HCT116 (cell line): Measurements from ENCODE around the gene BCR.

Experiments
- CTCF ChIP-seq, 3 experiments: fragments of 200-600 bp in 1 of 3; sonication (generic) in 1 of 3; IDR thresholded peaks in 2 of 3; conservative IDR thresholded peaks in 1 of 3; 2 replicates each; pipeline ENCODE4 v1.5.1; 2012 to 2017; ENCODE audit warnings: low read depth in 2 of 3, low read length in 2 of 3, antibody characterized with exemption in 1 of 3, borderline replicate concordance in 1 of 3, control low read depth in 1 of 3, mild to moderate bottlenecking in 1 of 3, mixed read lengths in 1 of 3, mixed run types in 1 of 3, moderate library complexity in 1 of 3; ENCODE audit not compliant: insufficient read depth in 1 of 3
- ELF1 ChIP-seq: IDR thresholded peaks from 2 replicates; pipeline ENCODE4 v1.6.1; 2012; ENCODE audit warnings: low read depth, borderline replicate concordance
- EZH2 ChIP-seq: fragments of 200-600 bp; sonication (generic); IDR thresholded peaks from 2 replicates; pipeline ENCODE4 v1.6.1; 2017; ENCODE audit warnings: antibody characterized with exemption, mixed run types
- POLR2A ChIP-seq: IDR thresholded peaks from 2 replicates; pipeline ENCODE4 v1.7.0; 2011; ENCODE audit warnings: borderline replicate concordance; ENCODE audit not compliant: insufficient read depth, insufficient read length; ENCODE audit errors: extremely low read depth
- POLR2AphosphoS5 ChIP-seq: IDR thresholded peaks from 2 replicates; pipeline ENCODE4 v1.6.1; 2011; ENCODE audit warnings: mild to moderate bottlenecking, low read depth, low read length, moderate library complexity
- RAD21 ChIP-seq: IDR thresholded peaks from 2 replicates; pipeline ENCODE4 v1.6.1; 2012; ENCODE audit warnings: low read depth, mild to moderate bottlenecking
- REST ChIP-seq: IDR thresholded peaks from 2 replicates; pipeline ENCODE4 v1.6.1; 2012; ENCODE audit warnings: low read depth
- ZFX ChIP-seq: fragments of 450-650 bp; IDR thresholded peaks from 2 replicates; pipeline ENCODE4 v1.6.1; 2017
- ZNF274 ChIP-seq: fragments of 200-500 bp; sonication (Bioruptor generic); IDR thresholded peaks from 2 replicates; pipeline ENCODE4 v1.6.1; 2014; ENCODE audit warnings: mild to moderate bottlenecking, low read depth, low read length, inconsistent platforms

GRCh38 chr22:23279781-23280180 is 99.5 kb downstream of the BCR start:
- no peak for TF ChIP-seq POLR2AphosphoS5
- TF ChIP-seq CTCF (IDR thresholded peaks at IDR 0.05 in 2 of 3, conservative IDR thresholded peaks at IDR 0.05 in 1 of 3; ENCODE audit: borderline replicate concordance in 1 of 3, insufficient read depth in 1 of 3, low read depth in 2 of 3, low read length in 2 of 3): no peak
- no peak for TF ChIP-seq POLR2A
- TF ChIP-seq ZFX: no peak
- no peak for TF ChIP-seq ZNF274
- TF ChIP-seq RAD21: no peak
- TF ChIP-seq ELF1: no peak
- no peak for TF ChIP-seq EZH2
- no peak for TF ChIP-seq REST
